Epidermal melanocyte (primary cell): Measurements from ENCODE around the gene PLA2G4A.

ENCODE experiments used
- DNase-seq: peaks from one replicate; pipeline ENCODE4 v3.0.0; 2011; ENCODE audit warnings: low spot score; ENCODE audit not compliant: insufficient read length

PLA2G4A gene

GRCh38 chr1:186831168-186831567 is 2.4 kb downstream of the PLA2G4A start:
- no peak for DNase-seq

- no peak for DNase-seq
Measured at GRCh38 chr1:186834399-186834958, 5.7 kb downstream of the PLA2G4A start.

- DNase-seq = no peak
Measured at GRCh38 chr1:186835448-186835847, 6.7 kb downstream of the PLA2G4A start.

DNA sequence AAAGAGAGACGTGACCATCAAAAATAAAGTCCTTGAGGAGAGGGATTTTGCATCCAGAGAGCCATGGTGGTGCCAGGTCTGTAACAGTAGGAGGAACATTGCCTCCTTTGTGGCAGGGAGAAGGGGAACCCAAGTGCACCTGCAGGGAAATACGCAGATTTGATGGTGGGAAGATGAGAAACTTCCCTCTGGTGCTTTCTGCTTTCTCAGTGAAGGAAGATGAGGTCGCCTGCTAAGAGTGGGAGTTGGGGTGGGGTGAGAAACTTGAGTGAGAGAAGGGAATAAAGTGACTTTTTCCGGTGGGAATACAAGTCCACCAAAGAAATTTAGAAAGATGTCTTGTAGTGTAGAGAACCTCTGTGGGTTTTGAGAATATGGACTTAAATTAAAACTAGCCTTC is 9.1 kb downstream of the PLA2G4A start:
- DNase-seq = no peak

DNA sequence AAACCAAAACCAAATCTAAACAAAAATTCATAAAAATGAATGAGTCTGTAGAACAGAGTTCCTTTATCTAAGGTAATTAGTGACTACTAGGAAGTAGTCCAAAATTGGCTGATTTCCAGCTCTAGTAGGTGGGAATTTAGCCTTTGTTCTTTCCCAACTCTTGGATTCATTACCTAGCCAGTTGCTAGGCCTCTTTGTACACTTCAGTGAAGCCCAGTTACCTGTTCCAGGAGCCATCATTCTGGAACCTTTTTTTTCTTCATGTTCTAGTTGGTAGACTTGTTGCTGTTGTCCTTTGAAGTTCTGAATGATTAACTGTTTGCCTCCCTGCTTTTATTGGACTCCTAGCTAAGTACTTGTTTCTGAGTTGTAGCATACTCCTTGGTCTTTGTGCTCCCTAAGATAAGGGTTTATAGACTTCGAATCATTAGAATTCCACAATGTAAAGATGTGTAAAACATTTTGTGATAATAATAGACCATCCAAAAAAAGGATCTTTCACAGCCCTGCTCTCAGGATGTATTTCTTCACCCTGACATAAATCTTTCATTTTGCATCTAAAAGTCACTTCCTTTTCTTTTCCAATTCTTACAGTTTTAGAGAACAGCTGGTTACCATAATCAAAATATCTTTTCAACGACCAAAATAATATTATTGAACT is 9.8 kb downstream of the PLA2G4A start:
- DNase-seq = no peak

GRCh38 chr1:186839041-186839400 is 10.3 kb downstream of the PLA2G4A start:
- DNase-seq = no peak

GRCh38 chr1:186841599-186841998 is 12.8 kb downstream of the PLA2G4A start:
- DNase-seq = no peak

DNA sequence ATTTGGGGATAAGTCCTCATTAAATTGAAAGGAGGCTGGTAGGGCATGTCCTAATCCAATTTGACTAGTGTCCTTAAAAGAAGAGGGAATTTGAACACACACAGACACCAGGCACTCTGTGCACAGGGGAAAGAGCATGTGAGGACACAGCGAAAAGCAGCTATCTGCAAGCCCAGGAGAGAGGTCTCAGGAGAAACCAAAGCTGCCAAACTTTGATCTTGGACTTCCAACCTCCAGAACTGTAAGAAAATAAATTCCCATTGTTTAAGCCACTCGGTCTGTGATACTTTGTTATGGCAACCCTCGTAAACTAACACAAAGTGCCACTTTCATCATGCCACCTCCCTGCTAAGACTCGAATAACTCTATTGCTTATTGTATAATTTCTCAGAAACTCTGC is 13.8 kb downstream of the PLA2G4A start:
- no peak for DNase-seq

- DNase-seq = no peak
Measured at GRCh38 chr1:186843226-186843625, 14.5 kb downstream of the PLA2G4A start.

GRCh38 chr1:186843931-186844330 is 15.2 kb downstream of the PLA2G4A start:
- no peak for DNase-seq

- DNase-seq = no peak
Measured at GRCh38 chr1:186845576-186846210, 16.9 kb downstream of the PLA2G4A start.

DNA sequence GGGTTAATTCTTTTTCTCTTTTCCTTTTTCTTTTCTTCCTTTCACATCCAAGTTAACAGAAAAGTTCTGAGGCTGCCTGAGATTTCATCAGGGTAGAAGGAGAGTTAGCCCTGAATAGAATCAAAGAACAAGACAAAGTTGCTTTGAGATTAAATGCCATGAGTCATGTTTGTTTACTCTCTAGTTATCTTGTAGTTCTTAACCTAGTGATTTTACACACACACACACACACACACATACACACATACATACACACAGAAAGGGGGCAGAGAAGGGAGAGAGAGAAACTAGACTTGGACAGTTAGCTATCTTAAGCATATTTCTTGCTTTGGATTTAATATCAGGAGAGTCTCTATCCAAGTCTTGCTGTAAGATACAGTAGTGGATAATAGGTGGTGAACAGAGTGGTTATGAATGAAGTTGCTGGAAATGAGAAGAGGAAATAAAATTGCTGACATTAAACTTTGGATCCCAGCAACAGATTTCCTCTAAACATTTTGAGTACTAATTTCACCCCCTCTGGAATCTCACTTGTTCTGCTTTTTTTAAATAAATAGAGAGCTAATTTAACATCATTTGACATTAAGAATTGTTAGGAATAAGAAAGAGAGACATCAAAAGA is 19.9 kb downstream of the PLA2G4A start:
- DNase-seq = no peak

GRCh38 chr1:186849271-186849671 is 20.5 kb downstream of the PLA2G4A start:
- no peak for DNase-seq

- DNase-seq = no peak
Measured at GRCh38 chr1:186849826-186850225, 21.1 kb downstream of the PLA2G4A start.

DNA sequence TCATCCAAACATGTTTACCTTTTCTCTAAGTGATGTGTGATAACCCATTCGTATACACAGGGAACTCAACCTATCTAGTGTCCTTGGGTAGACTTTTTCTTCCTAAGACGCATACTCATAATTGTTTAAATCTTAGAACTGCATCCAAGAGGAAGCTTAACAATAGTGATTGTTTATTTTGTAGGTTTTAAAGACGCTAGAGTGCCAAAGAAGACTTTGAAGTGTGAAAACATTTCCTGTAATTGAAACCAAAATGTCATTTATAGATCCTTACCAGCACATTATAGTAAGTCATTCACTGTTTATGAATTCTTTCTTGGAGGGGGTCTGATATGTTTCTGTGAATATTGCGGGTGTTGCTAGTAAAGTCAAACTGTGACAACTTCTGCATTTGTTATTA is 25.4 kb downstream of the PLA2G4A start:
- no peak for DNase-seq

GRCh38 chr1:186858923-186859322 is 30.2 kb downstream of the PLA2G4A start:
- no peak for DNase-seq

DNA sequence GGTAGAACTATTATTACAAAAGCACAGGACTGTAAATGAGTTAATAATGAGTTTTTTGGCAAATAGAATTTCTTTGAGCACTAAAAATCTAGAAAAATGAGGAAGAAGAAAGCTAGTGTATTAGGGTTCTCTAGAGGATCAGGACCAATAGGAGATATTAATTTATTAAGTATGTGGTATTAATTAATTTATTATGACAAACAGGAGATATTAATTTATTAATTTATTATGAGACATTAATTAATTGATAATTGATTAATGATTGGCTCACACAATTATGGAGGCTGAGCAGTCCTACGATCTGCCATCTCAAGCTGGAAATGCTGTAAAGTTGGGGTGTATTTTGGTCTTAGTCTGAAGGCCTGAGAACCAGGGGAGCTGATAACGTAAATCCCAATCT is 31.2 kb downstream of the PLA2G4A start:
- DNase-seq = no peak

DNA sequence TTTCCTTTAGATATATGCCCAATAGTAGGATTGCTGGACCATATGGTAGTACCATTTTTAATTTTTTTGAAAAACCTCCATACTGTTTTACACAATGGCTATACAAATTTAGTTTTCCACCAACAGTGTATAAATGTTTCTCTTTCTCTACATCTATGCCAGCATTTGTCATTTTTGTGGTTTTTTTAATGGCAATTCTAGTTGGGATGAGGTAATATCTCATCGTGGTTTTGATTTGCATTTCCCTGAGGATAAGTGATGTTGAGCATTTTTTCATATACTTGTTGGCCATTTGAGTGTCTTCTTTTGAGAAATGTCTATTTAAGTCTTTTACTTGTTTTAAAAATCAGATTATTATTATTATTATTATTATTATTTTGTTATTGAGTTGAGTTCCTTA is 35.5 kb downstream of the PLA2G4A start:
- DNase-seq = no peak

- no peak for DNase-seq
Measured at GRCh38 chr1:186865253-186865652, 36.5 kb downstream of the PLA2G4A start.

DNA sequence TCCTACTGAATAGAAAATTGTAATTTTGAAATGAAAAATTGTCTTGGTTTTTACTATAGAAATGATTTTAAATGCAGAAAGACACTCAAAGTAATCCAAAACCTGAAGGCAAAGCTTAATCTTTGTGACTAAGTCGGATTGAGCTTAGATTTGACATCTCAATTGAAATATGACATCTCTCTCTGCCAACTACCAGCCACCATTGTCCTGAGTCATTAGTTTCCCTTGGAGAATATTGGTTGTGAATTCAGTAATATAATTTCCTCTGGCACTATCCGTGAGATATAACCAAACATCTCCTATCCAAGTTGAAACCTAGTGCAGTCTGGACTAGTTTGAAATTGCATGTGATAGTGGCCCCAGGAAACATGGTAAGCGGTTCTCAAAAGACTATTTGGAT is 37.1 kb downstream of the PLA2G4A start:
- no peak for DNase-seq

GRCh38 chr1:186869526-186870228 is 40.9 kb downstream of the PLA2G4A start:
- DNase-seq = no peak

DNA sequence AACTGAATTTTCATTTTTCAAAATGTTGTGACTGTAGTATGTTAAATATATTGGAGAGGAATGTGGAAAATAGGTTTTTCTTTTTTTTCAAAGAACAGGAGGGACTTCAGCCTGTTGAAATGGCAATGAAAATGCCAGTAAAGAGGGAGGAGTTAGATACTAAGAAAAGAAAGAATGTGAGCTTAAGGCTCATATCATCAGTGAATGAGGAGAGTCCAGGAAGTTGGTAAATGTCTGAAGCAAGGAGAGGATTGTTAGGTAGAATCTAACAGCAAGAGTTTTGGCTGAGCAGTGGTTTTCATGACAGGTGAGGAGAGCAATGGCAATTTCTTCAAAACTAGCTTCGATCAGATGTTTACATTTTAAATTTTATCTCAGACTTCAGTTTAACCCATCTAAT is 43.0 kb downstream of the PLA2G4A start:
- no peak for DNase-seq
